HG02571 (cell line): ENCODE measurements around the gene CDH5.
"Not testable (repeated sequence)": the region's sequence is repeated elsewhere in the genome, so short reads cannot be mapped to it uniquely, and the experiment has no call there.

ENCODE experiments used
- ATAC-seq: cut with Tn5 transposase; IDR thresholded peaks from one replicate; pipeline ENCODE4 v1.9.1; 2021; ENCODE audit warnings: mild to moderate bottlenecking, moderate library complexity; ENCODE audit not compliant: unreplicated experiment

Gene CDH5

GRCh38 chr16:66366433-66367299 is at the start of gene CDH5:
Gene CDH5 (plus strand): TSS chr16:66366691. CDS start chr16:66379338, 12,647 bp downstream.
- no peak for ATAC-seq

GRCh38 chr16:66318505-66318904 is 48.0 kb upstream of the CDH5 start:
- ATAC-seq, result no peak

GRCh38 chr16:66320774-66321173 is 45.7 kb upstream of the CDH5 start:
- no peak for ATAC-seq

- ATAC-seq, result no peak
Observed at GRCh38 chr16:66322174-66322573, 44.3 kb upstream of the CDH5 start.

GRCh38 chr16:66324815-66325515 is 41.5 kb upstream of the CDH5 start:
- ATAC-seq, result no peak

- no peak for ATAC-seq
Observed at GRCh38 chr16:66325717-66326376, 40.6 kb upstream of the CDH5 start.

GRCh38 chr16:66326991-66327513 is 39.4 kb upstream of the CDH5 start:
- no peak for ATAC-seq

- no peak for ATAC-seq
Observed at GRCh38 chr16:66328282-66328681, 38.2 kb upstream of the CDH5 start.

- ATAC-seq, result not testable (repeated sequence)
Observed at GRCh38 chr16:66331464-66331863, 35.0 kb upstream of the CDH5 start.

GRCh38 chr16:66332634-66333610 is 33.6 kb upstream of the CDH5 start:
- no peak for ATAC-seq

- ATAC-seq, result no peak
Observed at GRCh38 chr16:66334853-66335574, 31.5 kb upstream of the CDH5 start.

- no peak for ATAC-seq
Observed at GRCh38 chr16:66335704-66336329, 30.7 kb upstream of the CDH5 start.

GRCh38 chr16:66337463-66338188 is 28.9 kb upstream of the CDH5 start:
- no peak for ATAC-seq

- ATAC-seq, result no peak
Observed at GRCh38 chr16:66342294-66342900, 24.1 kb upstream of the CDH5 start.

GRCh38 chr16:66344533-66345145 is 21.9 kb upstream of the CDH5 start:
- ATAC-seq, result no peak

- no peak for ATAC-seq
Observed at GRCh38 chr16:66346221-66346620, 20.3 kb upstream of the CDH5 start.

GRCh38 chr16:66352304-66352703 is 14.2 kb upstream of the CDH5 start:
- ATAC-seq, result no peak

- no peak for ATAC-seq
Observed at GRCh38 chr16:66353055-66353454, 13.4 kb upstream of the CDH5 start.
